HG02588 (cell line): Measurements from ENCODE around the gene TMEM97.

ENCODE experiments used
- ATAC-seq: cut with Tn5 transposase; IDR thresholded peaks from one replicate; pipeline ENCODE4 v1.9.1; 2021; ENCODE audit warnings: mild to moderate bottlenecking, moderate library complexity; ENCODE audit not compliant: unreplicated experiment

Gene TMEM97

DNA sequence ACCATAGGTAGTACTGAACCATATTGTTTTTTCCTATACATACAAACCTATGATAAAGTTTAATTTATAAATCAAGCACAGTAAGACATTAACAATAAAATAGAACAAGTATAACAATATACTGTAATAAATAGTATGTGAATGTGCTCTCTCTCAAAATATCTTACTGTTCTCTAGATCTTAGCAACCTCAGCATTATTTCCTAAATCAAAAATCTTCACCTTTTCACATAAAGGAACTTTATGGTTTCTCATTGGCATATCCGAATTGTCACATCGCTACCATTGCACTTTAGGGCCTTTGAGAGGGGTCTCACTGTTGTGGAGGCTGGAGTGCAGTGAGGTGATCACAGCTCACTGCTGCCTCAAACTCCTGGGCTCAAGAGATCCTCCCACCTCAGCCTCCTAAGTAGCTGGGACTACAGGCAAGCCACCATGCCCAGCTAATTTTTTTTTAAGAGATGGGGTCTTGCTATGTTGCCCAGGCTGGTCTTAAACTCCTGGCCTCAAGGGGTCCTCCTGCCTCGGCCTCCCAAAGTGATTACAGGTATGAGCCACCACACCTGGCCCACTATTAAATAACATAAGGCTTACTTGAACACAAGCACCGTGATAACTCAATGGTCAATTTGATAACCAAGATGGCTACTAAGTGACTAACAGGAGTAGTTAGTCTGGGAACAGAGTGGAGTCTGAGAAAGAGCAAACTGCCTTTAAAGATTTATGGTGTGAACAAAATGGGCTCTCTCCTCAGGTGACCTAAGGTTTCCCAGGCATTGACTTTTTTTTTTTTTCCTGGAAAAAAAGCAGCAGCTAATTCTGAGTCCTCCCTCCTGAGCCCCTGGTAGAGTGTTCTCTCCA is 2.9 kb upstream of the TMEM97 start:
- no peak for ATAC-seq

DNA sequence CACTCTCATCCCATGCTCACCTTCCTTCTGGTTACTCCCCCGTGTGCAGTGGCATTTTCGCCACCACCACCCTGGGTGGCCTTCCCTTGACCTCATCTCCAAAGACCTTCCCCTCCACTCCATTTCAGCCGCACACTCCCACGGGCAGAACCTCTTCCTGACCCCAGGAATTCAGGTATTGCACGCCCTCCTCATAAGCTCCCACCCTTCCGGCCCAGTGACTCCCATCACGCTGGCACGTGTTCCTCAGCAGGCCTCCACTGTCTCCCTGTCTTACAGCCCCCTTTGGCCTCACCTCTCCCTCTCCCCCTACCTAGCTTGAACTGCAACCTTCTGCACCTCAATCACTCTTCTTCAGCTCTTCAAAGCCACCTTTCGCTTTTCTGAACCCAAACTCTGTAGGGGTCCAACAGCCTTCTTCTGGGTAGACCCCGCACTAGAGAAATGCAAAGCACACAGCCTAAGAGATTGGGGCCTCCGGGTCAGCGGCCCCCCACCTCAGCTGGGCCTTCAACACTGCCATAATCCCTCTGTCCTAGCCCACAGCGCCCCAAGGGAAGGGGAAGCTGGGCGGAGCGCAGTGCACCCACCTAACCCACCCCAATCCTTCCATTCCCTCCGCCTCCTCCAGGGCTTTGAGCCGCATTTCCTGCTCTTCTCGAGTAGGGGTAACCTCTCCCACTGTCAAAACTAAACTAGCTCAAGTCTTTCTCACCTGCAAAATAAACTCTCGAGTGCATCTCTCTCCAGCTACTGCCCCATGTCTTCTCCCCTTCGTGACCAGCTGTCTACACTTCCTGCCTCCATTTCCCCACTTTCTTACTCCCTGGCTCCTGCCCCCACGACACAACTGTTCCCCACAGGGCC is 1.7 kb upstream of the TMEM97 start:
- no peak for ATAC-seq

DNA sequence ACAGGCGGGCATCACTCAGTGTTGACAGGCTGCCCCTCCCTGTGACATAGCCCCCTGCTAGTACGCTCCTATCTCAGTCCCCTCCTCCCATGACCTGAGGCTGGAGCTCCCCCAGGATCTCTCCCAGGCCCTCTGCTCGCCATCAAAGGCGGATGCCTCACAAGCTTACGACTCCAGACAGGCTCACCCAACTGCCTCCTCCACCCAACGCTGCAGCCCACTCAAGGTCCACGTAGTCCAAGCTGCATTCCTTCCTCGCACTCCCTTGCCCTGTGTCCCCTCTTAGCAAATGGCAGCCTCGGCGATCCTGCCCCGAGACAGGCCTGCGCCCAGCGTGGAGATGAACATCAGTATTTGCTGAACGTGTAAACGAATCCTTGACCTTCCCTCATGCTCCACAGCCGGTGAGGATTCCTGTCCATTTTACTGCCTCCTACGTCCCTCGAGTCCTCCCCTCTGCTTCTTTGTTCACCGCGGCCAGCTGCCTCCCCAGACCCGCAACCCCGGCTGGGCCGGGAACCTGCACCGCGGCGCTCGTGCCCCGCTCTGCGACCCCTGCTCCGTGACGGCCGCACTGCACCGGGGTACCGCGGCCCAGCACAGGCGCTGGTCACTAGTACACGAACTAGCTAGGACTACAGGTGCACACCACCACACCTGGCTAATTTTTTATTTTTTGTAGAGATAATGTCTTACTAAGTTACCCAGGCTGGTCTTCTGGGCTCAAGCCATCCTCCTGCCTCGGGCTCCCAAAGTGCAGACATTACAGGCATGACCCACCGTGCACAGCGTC is 838 bp upstream of the TMEM97 start:
- no peak for ATAC-seq

DNA sequence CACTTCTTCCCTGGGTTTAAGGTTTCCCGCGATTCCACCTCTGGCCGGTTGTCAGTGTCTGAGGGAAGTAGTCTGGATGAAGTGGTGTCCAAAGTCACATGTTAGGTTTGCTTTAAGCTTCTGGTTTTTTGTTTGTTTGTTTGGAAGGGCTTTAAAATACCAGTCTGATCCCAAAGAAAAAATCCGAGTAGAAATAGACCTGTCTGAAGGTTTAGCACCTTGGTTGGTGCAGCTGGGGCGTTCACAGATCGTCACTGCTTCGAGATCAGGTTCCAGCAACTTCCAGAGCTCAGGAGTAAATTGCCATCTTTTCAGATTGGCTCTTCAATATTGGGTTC is 567 bp downstream of the TMEM97 start:
- ATAC-seq, result no peak

DNA sequence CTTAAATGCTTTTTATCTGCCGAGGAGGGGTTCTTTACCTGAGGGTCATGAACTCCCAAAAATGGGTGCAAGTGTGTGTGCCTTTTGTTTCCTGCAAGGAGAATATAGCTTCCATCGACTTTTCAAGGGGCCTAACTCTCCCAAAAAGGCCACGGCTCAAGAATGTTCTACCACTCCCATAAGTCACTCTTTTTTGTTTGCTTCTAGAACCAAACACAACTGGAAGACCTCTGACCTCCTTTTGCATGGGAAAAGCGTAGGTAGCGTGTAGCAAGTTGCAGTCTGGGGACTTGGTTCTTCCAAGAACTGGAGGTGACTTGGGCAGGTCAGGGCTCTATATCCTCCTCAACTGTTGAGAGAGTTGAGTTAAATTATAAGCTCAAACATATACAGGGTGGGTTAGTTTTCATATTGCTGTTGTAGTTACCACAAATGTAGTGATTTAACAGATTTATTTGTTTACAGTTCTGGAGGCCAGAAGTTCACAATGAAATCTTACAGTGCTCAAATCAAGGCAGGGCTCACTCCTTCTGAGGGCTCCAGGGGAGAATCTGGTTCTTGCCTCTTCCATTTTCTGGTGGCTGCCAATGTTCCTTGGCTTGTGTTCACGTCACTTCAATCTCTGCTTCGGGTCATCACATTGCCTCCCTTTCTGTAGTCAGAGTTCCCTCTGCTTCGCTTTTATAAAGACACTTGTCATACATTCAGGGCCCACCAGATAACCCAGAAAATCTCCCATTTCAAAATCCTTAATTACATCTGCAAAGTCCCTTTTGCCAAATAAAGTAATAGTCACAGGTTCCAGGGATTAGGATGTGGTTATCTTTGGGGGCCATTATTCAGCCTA is 1.4 kb downstream of the TMEM97 start:
- ATAC-seq, result no peak

DNA sequence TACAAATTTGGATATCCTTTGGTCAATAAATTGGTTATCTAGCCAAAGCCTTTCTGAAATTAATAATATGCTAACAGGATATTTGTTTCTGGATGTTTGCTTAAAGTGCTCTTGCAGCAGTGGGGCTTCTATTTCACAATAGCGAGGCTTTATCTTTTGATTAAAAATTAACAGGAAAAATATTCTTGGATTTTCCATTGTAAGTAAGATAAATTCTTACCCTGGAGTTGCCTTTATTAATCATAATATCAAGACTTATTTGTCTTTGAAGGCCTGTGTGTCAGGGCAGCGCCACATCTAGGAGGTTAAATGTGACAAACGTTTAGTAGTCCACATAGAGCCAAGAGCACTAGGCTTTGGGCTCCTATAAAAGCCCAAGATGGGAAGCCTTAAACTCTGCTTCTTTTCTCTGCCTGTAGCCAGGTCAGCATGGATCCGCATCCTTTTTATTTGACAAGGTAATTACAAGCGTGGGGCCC is 5.3 kb downstream of the TMEM97 start:
- ATAC-seq, result no peak

DNA sequence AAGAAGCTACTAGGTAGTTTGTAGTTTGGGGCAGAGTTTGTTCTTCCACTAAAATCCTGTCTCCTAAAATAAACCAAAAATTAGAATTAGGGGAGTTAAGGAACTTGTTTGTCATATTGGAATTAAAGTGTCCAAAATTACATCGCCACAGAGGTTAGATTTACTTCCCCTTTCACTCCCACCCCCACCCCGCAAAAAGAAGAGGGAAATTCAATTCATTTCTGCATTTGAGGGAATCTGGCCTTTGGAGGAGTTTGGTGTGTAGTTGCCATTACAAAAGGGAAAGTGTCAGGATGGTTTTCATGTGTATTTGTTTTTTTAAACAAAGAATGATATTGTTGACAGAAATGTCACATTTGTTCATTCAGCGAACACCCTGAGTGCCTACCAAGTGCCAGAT is 5.8 kb downstream of the TMEM97 start:
- no peak for ATAC-seq

DNA sequence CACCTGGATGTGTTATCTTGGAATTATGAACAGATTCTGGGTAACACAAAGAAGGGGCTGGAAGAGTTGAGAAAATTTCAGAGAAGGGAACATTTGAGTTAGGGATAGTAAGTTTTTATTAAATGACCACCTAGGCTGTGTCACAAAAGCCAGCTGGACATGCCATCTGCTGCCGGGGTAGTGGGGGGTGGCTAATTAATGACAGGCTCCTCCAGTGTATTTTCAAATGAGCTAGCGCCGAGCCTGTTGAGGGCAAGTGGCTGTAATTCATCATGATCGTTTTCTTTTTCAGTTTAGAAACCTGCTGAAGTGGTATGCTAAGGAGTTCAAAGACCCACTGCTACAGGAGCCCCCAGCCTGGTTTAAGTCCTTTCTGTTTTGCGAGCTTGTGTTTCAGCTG is 6.2 kb downstream of the TMEM97 start:
- no peak for ATAC-seq

DNA sequence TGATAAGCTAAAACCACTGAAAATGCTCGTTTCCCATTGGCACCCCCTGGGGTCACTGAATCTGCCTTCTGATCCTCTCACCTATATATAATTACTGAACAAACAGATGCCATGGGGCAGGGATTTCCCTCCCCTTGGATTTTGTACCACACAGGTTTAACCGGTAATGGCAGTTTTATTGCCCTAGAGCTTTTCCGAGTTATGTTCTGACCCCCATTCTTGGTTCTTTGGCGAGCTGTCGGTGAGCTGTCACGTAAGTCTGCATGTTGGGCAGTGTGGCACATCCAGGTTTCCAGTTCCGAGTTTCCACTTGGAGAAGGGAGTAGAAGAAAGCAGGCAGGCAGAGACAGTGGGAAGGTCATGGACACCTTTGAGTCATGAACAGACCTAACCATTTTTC is 7.1 kb downstream of the TMEM97 start:
- ATAC-seq, result no peak

DNA sequence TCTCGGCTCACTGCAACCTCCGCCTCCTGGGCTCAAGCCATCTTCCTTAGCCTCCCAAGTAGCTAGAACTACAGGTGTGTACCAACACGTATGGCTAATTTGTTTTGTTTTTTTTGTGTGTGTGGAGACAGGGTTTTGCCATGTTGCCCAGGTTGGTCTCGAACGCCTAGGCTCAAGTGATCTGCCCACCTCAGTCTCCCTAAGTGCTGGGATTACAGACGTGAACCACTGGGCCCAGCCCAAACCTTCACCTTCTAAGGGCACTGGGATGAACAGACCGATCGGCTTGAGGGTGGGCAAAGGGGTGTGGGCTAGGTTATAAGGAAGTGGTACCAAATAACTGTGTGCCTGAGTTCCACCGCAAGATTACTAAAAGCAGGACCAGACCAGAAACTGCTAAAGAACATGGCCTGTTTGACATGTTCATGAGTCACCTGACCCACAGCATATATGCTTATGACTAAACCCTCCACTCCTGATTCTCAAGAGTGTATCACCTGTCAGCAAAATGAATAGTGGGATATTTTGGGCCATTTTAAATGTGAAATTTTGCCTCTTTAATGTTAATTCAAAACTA is 8.1 kb downstream of the TMEM97 start:
- peak; percentile 65 for ATAC-seq

DNA sequence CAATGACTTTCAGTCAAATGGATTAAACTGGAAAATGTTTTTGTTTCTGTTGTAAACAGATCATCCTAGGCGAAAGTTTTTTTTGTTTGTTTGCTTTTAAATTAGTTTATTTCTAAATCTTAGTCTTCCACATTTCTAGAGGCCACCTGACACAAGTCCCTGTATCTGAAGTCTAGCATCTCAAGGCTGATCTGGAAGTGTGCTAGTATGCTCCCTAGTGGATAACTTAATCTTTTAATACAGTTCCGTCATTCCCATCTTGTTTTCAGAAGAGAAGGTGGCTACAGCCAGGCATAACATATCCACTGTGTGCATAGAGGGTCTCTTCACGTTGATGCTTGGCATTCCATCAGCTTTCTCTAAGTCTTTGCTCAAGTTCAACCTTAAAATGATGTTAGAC is 8.7 kb downstream of the TMEM97 start:
- no peak for ATAC-seq

DNA sequence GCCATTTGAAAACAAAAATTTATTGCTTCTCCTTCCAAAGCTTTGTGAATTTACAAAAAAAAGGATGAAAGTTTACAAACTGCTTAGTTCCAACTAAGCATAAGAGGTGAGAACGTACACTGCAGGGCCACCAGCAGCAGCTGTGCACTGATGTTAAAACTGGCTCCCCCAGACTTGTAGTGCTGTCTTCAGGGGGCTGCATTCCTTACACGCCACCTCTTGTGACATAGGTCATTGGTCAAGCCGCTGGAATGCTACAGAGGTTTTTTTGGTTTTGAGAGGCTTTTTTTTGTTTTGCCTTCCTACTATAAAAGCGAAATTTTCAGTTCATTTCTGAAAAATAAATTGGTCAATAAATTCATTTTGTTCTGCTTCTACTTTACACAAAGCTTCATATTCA is 9.3 kb downstream of the TMEM97 start:
- no peak for ATAC-seq

DNA sequence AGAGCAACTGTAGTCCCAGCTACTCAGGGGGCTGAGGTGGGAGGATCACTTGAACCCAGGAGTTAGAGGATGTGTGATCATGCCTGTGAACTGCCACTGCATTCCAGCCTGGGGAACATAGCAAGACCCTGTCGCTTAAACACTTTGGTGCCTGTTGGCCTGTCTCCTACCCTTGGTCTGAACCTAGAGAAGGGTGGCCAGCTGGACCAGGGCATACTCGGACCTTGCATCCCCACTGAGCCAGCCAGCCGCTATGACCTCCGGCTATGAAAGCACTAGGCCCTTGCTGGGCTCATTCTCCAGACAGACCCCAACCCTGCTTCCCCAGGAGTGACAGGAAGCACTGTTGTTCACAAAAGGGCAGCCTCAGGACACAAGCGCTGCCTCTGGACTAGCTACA is 11.7 kb downstream of the TMEM97 start:
- ATAC-seq, result no peak

DNA sequence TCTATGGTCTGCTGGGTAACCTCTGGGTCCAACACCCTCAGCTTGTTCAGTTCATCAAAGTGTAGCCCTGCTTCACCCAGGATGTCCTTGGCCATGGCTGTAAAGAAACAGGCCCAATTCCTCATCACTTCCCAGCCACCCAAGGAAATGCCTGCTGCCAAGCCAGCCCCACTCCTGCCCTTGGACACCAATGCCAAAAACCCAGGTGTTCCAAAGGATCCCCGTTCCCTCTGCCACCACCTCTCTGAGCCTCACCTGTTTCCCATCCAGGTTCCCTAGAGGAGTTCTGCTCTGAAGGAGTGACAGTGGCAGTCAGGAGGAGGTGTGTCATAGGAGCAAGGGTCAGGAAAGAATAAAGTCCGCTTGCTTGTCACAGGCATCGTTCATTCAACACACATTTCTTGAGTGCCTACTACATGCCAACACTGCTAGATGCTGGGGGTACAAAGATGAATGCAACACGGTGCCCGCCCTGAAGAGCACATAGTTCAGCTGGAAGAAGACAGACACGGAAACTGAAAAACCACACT is 13.0 kb downstream of the TMEM97 start:
- ATAC-seq, result no peak

DNA sequence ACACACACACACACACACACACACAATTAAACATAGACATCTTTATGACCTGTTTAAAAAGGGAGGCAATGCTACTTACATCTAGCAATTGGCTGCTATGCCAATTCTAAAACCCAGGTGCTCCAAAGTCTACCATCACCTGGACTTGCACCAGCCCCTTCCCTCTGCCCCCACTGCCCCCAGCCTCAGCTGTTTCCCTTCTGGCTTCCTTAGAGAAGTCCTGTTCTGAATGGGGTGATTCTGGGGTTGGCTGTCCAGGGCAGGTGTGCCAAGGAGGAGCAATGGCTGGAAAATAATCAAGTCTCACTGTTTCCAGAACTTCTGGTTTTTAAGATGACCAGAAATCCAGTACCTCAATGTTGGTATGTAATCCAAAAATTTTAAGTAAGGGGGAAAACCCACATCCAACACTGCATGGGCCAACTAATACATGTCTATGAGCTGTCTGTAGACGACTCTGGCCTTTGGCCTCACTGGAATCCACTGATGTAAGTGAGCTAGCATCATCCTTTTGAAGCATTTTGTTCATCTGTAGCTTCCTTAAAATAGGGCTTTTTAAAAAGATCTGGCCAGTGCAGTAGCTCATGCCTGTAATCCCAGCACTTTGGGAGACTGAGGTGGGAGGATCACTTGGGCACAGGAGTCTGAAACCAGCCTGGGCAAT is 14.2 kb downstream of the TMEM97 start:
- no peak for ATAC-seq

DNA sequence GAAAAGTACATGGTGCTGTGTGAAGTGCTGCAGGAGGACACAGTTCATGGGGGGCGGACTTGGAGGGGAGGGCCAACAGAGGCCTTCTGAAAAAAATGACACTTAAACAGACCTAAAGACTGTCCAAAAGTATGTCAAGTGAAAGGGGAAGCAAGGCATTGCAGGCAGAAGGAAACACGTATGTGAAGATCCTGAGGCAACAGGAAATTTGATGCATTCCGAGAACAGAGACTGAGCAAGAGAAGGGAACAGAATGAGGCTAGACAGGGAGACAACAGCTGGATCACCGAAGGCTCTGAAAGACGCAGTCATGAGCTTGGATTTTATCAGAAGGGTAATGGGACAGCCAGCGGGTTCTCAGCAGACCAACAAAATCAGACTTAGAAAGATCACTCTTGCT is 15.2 kb downstream of the TMEM97 start:
- ATAC-seq, result no peak

DNA sequence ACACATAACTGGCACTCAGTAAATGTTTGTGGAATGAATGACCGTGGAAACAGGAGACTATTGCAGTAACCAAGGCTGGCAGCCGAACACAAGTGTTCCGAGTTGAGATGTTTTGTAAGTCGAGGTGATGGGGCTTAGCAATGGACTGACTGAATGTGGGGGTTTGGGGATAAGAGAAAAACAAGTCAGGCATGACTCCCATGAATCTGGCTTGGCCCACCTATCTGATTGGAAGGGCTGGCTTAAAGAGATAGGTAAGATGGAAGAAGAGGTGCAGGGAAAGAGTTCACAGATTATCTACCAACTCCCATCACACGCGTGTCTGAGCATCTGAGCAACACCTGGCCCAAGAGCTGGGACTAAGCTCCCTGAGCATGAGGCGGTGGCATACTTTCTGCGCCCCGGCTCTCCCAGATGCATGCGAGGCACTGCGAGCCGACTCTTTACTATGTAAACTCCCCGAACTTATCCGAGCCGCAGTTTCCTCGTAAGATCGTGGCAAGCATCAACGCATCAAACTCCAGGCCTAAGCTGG is 15.7 kb downstream of the TMEM97 start:
- no peak for ATAC-seq

DNA sequence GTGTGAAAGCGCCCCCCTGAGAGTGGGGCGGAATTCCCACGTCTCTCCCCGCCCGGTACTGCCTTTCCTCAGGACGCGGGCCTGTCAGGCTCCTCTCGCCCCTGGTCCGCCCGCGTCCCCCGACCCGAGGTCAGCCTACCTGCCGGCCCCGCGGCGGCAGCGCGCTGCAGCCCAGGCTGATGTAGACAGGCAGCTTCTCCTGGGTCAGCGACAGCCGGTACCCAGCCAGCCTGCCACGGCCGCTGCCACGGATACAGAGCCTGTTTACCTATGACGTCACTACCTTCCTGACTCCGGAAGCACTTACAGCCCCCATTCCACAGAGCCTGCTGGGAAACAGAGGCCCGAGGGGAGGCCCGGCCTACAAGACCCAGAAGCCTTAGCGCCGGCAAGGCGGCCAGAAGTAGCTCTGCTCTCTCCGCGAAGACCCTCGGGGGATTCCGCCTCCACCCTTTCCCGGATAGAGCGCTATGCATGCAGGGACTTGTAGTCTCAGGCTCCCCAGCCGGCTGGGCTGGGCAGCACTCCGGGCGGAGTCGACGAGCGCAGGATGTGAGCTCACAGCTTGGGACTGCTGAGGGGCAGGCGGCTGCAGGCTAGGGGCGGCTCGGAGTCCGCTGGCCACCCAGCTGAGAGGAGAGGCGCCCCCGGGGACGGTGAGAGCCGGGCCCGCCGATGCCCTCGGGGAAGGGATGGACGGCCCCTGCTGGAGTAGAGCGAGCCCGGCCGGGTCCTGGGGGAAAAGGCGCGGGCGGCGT is 16.4 kb downstream of the TMEM97 start, which contains the start of the genes IFT20 and TNFAIP1:
IFT20 (minus strand) TSS at position 272 of the 758 bp plus-strand sequence. CDS start 3,487 bp downstream, outside the sequence.
TNFAIP1 (plus strand) TSS at position 561 of the 758 bp plus-strand sequence. CDS start 3,761 bp downstream, outside the sequence.
- peak; percentile 94 for ATAC-seq
